HAP-1 (cell line): ENCODE results near the gene ANAPC1.
"Not testable (repeated sequence)": the region's sequence is repeated elsewhere in the genome, so short reads cannot be mapped to it uniquely, and the experiment has no call there.

Experiments
- DNase-seq, 2 experiments: peaks; one replicate each; pipeline ENCODE4 v3.0.0-alpha.2; 2016 to 2020; ENCODE audit warnings: low spot score in 2 of 2
- H3K27me3 ChIP-seq: fragments of 250-450 bp; sonication (Bioruptor Pico); 2 replicates; pipeline ENCODE4 v1.5.1; 2020; ENCODE audit warnings: low read depth, mild to moderate bottlenecking, moderate library complexity
- H3K36me3 ChIP-seq: fragments of 250-450 bp; sonication (Bioruptor Pico); replicated peaks from 2 replicates; pipeline ENCODE4 v1.5.1; 2020; ENCODE audit warnings: mild to moderate bottlenecking
- H3K4me1 ChIP-seq: fragments of 250-450 bp; sonication (Bioruptor Pico); 2 replicates; pipeline ENCODE4 v1.5.1; 2020; ENCODE audit warnings: mild to moderate bottlenecking
- H3K4me3 ChIP-seq: fragments of 250-450 bp; sonication (Bioruptor Pico); 2 replicates; pipeline ENCODE4 v1.5.1; 2020; ENCODE audit warnings: mild to moderate bottlenecking, moderate library complexity
- H3K9me3 ChIP-seq: fragments of 250-450 bp; sonication (Bioruptor Pico); 2 replicates; pipeline ENCODE4 v1.5.1; 2020; ENCODE audit warnings: mild to moderate bottlenecking, moderate library complexity
- in situ Hi-C: fragments of 300-500 bp; cut with MboI; formaldehyde crosslinking; loops from 3 replicates; pipeline ENCODE4 v1.14.3; 2020; ENCODE audit warnings: low sequenced_read_pairs, inconsistent platforms, mixed read lengths

Gene ANAPC1

GRCh38 chr2:111910609-111911277, 26.8 kb upstream of the ANAPC1 start:
- peaks cover 28% of the 10 kb centered on the region for H3K4me1 ChIP-seq
- in situ Hi-C loops = no loop called here
- H3K9me3 ChIP-seq = no peaks in the 10 kb centered on the region
- no peak overlapping the region for H3K4me3 ChIP-seq
- no peak for DNase-seq
- H3K27me3 ChIP-seq = no peaks in the 10 kb centered on the region
- no peaks in the 10 kb centered on the region for H3K36me3 ChIP-seq

- not testable (repeated sequence) for H3K27me3 ChIP-seq, H3K9me3 ChIP-seq, H3K4me3 ChIP-seq, DNase-seq, H3K36me3 ChIP-seq
- H3K4me1 ChIP-seq = peaks cover 30% of the 10 kb centered on the region
- in situ Hi-C loops = loop anchor here (10.0 kb wide), 1 partner anchor 45 kb away; no protein-coding TSS in a partner anchor
Measured at GRCh38 chr2:111909997-111910396, 26.0 kb upstream of the ANAPC1 start.

- H3K36me3 ChIP-seq = no peaks in the 10 kb centered on the region
- in situ Hi-C loops = loop anchor here (10.0 kb wide), 1 partner anchor 46 kb away; no protein-coding TSS in a partner anchor
- H3K4me3 ChIP-seq = no peak overlapping the region
- peaks cover 30% of the 10 kb centered on the region for H3K4me1 ChIP-seq
- no peaks in the 10 kb centered on the region for H3K9me3 ChIP-seq
- H3K27me3 ChIP-seq = no peaks in the 10 kb centered on the region
- no peak for DNase-seq
Measured at GRCh38 chr2:111909079-111909478, 25.1 kb upstream of the ANAPC1 start.

GRCh38 chr2:111908578-111908977, 24.6 kb upstream of the ANAPC1 start:
- peaks cover 35% of the 10 kb centered on the region for H3K4me1 ChIP-seq
- no peak overlapping the region for H3K4me3 ChIP-seq
- H3K36me3 ChIP-seq = no peaks in the 10 kb centered on the region
- in situ Hi-C loops = loop anchor here (10.0 kb wide), 1 partner anchor 46 kb away; no protein-coding TSS in a partner anchor
- H3K9me3 ChIP-seq = no peaks in the 10 kb centered on the region
- H3K27me3 ChIP-seq = no peaks in the 10 kb centered on the region
- DNase-seq = no peak

GRCh38 chr2:111905990-111906735, 22.2 kb upstream of the ANAPC1 start:
- Histone ChIP-seq H3K4me1 (peaks cover 39% of the 10 kb centered on the region), H3K4me3 (no peak overlapping the region)
- in situ Hi-C loops = loop anchor here (10.0 kb wide), 1 partner anchor 49 kb away; no protein-coding TSS in a partner anchor

GRCh38 chr2:111905475-111905869, 21.5 kb upstream of the ANAPC1 start:
- H3K27me3 ChIP-seq, H3K4me3 ChIP-seq, DNase-seq, H3K9me3 ChIP-seq, H3K36me3 ChIP-seq: not testable (repeated sequence)
- in situ Hi-C loops = loop anchor here (10.0 kb wide), 1 partner anchor 49 kb away; no protein-coding TSS in a partner anchor
- H3K4me1 ChIP-seq = peaks cover 39% of the 10 kb centered on the region

More at GRCh38 chr2:111905990-111906735, 22.2 kb upstream of the ANAPC1 start:
- DNase-seq = peak; percentile 52 to 63
- H3K36me3 ChIP-seq = no peaks in the 10 kb centered on the region
- no peaks in the 10 kb centered on the region for H3K9me3 ChIP-seq
- no peaks in the 10 kb centered on the region for H3K27me3 ChIP-seq

GRCh38 chr2:111904726-111905474, 20.9 kb upstream of the ANAPC1 start:
- Histone ChIP-seq H3K4me1 (peaks cover 43% of the 10 kb centered on the region), H3K4me3 (no peak overlapping the region), H3K9me3 (no peaks in the 10 kb centered on the region), H3K27me3 (no peaks in the 10 kb centered on the region), H3K36me3 (no peaks in the 10 kb centered on the region)
- DNase-seq = no peak
- in situ Hi-C loops = loop anchor here (10.0 kb wide), 1 partner anchor 50 kb away; no protein-coding TSS in a partner anchor

- in situ Hi-C loops = loop anchor here (10.0 kb wide), 1 partner anchor 51 kb away; no protein-coding TSS in a partner anchor
- DNase-seq = peak in 1 of 2 experiments; percentile 17
- no peak overlapping the region for H3K4me3 ChIP-seq
- H3K27me3 ChIP-seq = no peaks in the 10 kb centered on the region
- peaks cover 45% of the 10 kb centered on the region for H3K4me1 ChIP-seq
- no peaks in the 10 kb centered on the region for H3K9me3 ChIP-seq
- H3K36me3 ChIP-seq = no peaks in the 10 kb centered on the region
Measured at GRCh38 chr2:111903930-111904439, 20.0 kb upstream of the ANAPC1 start.

GRCh38 chr2:111903516-111903915, 19.5 kb upstream of the ANAPC1 start:
- no peaks in the 10 kb centered on the region for H3K27me3 ChIP-seq
- H3K4me1 ChIP-seq = peaks cover 42% of the 10 kb centered on the region
- in situ Hi-C loops = loop anchor here (10.0 kb wide), 1 partner anchor 51 kb away; no protein-coding TSS in a partner anchor
- no peak overlapping the region for H3K4me3 ChIP-seq
- no peaks in the 10 kb centered on the region for H3K36me3 ChIP-seq
- no peak for DNase-seq
- no peaks in the 10 kb centered on the region for H3K9me3 ChIP-seq

- no peaks in the 10 kb centered on the region for H3K36me3 ChIP-seq
- H3K9me3 ChIP-seq = no peaks in the 10 kb centered on the region
- in situ Hi-C loops = loop anchor here (10.0 kb wide), 1 partner anchor 54 kb away; no protein-coding TSS in a partner anchor
- DNase-seq = peak; percentile 34 to 59
- H3K27me3 ChIP-seq = no peaks in the 10 kb centered on the region
- H3K4me1 ChIP-seq = peaks cover 26% of the 10 kb centered on the region
- H3K4me3 ChIP-seq = no peak overlapping the region
Measured at GRCh38 chr2:111900859-111901258, 16.9 kb upstream of the ANAPC1 start.

GRCh38 chr2:111898703-111899514, 14.9 kb upstream of the ANAPC1 start:
- in situ Hi-C loops = loop anchor here (25.0 kb wide), 1 partner anchor 363 kb away; the partner anchor contains the start of gene ZC3H8
- H3K4me3 ChIP-seq = peak overlapping the region; percentile 88
- peak in 1 of 2 experiments; percentile 57 for DNase-seq
- H3K27me3 ChIP-seq = no peaks in the 10 kb centered on the region
- H3K9me3 ChIP-seq = no peaks in the 10 kb centered on the region
- H3K4me1 ChIP-seq = peaks cover 21% of the 10 kb centered on the region
- no peaks in the 10 kb centered on the region for H3K36me3 ChIP-seq

GRCh38 chr2:111897924-111898702, 14.1 kb upstream of the ANAPC1 start, which contains the start of gene MERTK:
Gene MERTK (plus strand): TSS chr2:111898607. CDS start chr2:111898736, 129 bp downstream.
- Histone ChIP-seq H3K9me3 (no peaks in the 10 kb centered on the region), H3K4me1 (peaks cover 14% of the 10 kb centered on the region), H3K4me3 (peak within 1 kb of the TSS; percentile 88), H3K27me3 (no peaks in the 10 kb centered on the region), H3K36me3 (no peaks in the 10 kb centered on the region)
- DNase-seq = peak; percentile 88 to 96
- in situ Hi-C loops = loop anchor here (25.0 kb wide), 1 partner anchor 364 kb away; the partner anchor contains the start of gene ZC3H8
